ENCODE data around the gene SBNO2. TPM values are rescaled to one million over a fixed set of nuclear protein-coding genes. Genes with fewer than 3 reads are reported as not detected.

SBNO2 gene
- total RNA-seq, 1 donor from 2014 or later, result 3.3 TPM

DNA sequence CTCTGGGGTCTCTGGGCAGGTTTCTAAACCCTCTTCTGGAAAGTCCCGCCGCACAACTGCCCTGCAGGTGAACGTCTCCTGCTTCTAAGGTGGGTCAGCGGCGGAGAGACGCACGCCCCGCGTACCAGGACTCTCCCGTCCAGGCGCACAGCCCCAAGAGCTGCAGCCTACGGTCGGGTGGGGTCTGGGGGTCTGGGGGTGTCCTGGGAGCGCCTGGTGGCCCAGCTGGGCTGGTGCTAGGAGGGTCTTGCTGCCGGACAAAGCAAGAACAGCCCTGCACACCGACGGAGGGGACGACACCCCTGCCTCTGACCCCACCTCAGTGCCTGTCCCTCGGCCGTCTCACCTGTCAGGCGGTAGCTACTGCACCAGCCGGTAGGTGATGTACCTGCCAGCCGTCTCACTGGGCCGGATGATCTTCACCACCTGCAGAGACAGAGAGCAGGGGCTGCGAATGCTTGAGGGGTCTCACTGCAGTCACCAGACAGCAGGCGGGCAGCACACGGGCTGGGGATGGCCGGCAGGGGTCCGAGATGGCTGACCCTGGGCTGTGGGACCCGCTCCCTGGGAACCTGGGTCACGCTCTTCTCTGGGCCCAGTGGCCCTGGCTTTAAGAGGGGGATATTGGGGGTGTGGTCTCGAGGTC lies 84.8 kb downstream of the SBNO2 start:
- TF ChIP-seq, protein P1, sequence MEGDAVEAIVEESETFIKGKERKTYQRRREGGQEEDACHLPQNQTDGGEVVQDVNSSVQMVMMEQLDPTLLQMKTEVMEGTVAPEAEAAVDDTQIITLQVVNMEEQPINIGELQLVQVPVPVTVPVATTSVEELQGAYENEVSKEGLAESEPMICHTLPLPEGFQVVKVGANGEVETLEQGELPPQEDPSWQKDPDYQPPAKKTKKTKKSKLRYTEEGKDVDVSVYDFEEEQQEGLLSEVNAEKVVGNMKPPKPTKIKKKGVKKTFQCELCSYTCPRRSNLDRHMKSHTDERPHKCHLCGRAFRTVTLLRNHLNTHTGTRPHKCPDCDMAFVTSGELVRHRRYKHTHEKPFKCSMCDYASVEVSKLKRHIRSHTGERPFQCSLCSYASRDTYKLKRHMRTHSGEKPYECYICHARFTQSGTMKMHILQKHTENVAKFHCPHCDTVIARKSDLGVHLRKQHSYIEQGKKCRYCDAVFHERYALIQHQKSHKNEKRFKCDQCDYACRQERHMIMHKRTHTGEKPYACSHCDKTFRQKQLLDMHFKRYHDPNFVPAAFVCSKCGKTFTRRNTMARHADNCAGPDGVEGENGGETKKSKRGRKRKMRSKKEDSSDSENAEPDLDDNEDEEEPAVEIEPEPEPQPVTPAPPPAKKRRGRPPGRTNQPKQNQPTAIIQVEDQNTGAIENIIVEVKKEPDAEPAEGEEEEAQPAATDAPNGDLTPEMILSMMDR (IDR thresholded peaks at IDR 0.05), result no peak
- TF ChIP-seq EZH2 (IDR thresholded peaks at IDR 0.05) (no peak), EZH2phosphoT487 (IDR thresholded peaks at IDR 0.05) (no peak)
- peaks cover 9% of the 10 kb centered on the region for H3F3A ChIP-seq (ENCODE audit: low read depth)
- no peak overlapping the region for H3K4me2 ChIP-seq
- no peaks in the 10 kb centered on the region for H3K9me3 ChIP-seq (ENCODE audit: low read depth)
- H4K20me1 ChIP-seq (ENCODE audit: low read depth), result peaks cover 14% of the 10 kb centered on the region
- Mint-ChIP-seq H3K27ac (no peak overlapping the region), H3K4me3 (no peak overlapping the region), H3K36me3 (peaks cover 7% of the 10 kb centered on the region), H3K27me3 (ENCODE audit: insufficient read depth, low read depth) (peaks cover 2% of the 10 kb centered on the region), H3K4me1 (peaks cover 7% of the 10 kb centered on the region), H3K9me3 (no peaks in the 10 kb centered on the region)
- H3K36me3 ChIP-seq, result no peaks in the 10 kb centered on the region
- H3K27ac ChIP-seq, result no peak overlapping the region
- DNase-seq (ENCODE audit: low spot score), result no peak
- H3K27me3 ChIP-seq, result no peaks in the 10 kb centered on the region
- H3K4me1 ChIP-seq, result peaks cover 3% of the 10 kb centered on the region
- no peak overlapping the region for H2AFZ ChIP-seq (replicated peaks)
- H3K79me2 ChIP-seq (ENCODE audit: low read depth), result peaks cover 17% of the 10 kb centered on the region
- no peak overlapping the region for H3K9ac ChIP-seq
- H3K4me3 ChIP-seq, result no peak overlapping the region

DNA sequence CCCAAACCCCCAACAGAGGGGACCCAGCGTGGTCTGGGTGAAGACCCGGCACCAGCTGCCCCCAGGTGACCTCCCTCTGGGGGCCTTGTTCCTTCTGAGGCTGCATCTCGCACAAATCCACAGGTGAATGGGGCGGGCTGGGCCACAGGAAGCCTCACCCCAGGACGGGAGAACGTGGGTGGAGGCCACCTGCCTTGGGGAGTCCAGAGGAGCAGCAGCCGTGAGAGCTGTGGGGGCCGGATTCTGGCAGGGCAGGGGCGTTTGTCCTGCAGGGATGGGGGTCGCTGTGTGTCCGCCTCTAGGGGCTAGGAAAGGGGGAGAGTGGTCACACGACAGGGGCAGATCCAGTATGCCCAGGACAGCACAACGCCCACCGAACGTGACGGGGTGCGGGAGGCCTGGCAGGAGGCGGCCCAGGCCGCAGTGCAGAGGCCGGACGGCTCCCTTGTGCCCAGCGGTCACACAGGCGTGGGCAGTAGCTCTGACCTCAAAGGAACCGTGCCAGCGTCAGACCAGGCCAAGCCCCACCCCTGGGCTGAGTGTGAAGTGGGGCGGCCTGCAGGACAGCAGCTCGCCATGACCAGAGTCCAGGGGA lies 85.6 kb downstream of the SBNO2 start:
- no peaks in the 10 kb centered on the region for H3K27me3 ChIP-seq
- H4K20me1 ChIP-seq (ENCODE audit: low read depth), result peaks cover 9% of the 10 kb centered on the region
- Mint-ChIP-seq H3K4me1 (peaks cover 3% of the 10 kb centered on the region), H3K4me3 (no peak overlapping the region), H3K36me3 (peaks cover 7% of the 10 kb centered on the region), H3K27ac (no peak overlapping the region), H3K9me3 (no peaks in the 10 kb centered on the region), H3K27me3 (ENCODE audit: insufficient read depth, low read depth) (peaks cover 2% of the 10 kb centered on the region)
- no peak overlapping the region for H3K9ac ChIP-seq
- H3K27ac ChIP-seq, result no peak overlapping the region
- H3K79me2 ChIP-seq (ENCODE audit: low read depth), result peaks cover 9% of the 10 kb centered on the region
- H3K36me3 ChIP-seq, result no peaks in the 10 kb centered on the region
- H2AFZ ChIP-seq (replicated peaks), result no peak overlapping the region
- no peak overlapping the region for H3K4me2 ChIP-seq
- TF ChIP-seq, protein P1 (IDR thresholded peaks at IDR 0.05), result no peak
- no peak for TF ChIP-seq EZH2 (IDR thresholded peaks at IDR 0.05)
- TF ChIP-seq EZH2phosphoT487 (IDR thresholded peaks at IDR 0.05), result no peak
- no peaks in the 10 kb centered on the region for H3K4me1 ChIP-seq
- peaks cover 9% of the 10 kb centered on the region for H3F3A ChIP-seq (ENCODE audit: low read depth)
- H3K4me3 ChIP-seq, result no peak overlapping the region
- no peaks in the 10 kb centered on the region for H3K9me3 ChIP-seq (ENCODE audit: low read depth)
- no peak for DNase-seq (ENCODE audit: low spot score)

GRCh38 chr19:1087813-1088415 lies 86.2 kb downstream of the SBNO2 start:
- Histone ChIP-seq H4K20me1 (ENCODE audit: low read depth) (peaks cover 9% of the 10 kb centered on the region), H3K79me2 (ENCODE audit: low read depth) (peaks cover 3% of the 10 kb centered on the region), H3K9ac (no peak overlapping the region), H3K4me1 (peaks cover 2% of the 10 kb centered on the region), H2AFZ (replicated peaks) (no peak overlapping the region), H3K27me3 (no peaks in the 10 kb centered on the region), H3K4me3 (no peak overlapping the region), H3K36me3 (no peaks in the 10 kb centered on the region), H3K9me3 (ENCODE audit: low read depth) (no peaks in the 10 kb centered on the region), H3K4me2 (no peak overlapping the region), H3K27ac (no peak overlapping the region), H3F3A (ENCODE audit: low read depth) (peaks cover 9% of the 10 kb centered on the region)
- no peak for TF ChIP-seq EZH2 (IDR thresholded peaks at IDR 0.05)
- Mint-ChIP-seq H3K9me3 (no peaks in the 10 kb centered on the region), H3K36me3 (peaks cover 7% of the 10 kb centered on the region), H3K4me3 (no peak overlapping the region), H3K27me3 (ENCODE audit: insufficient read depth, low read depth) (peaks cover 2% of the 10 kb centered on the region), H3K27ac (no peak overlapping the region), H3K4me1 (no peaks in the 10 kb centered on the region)
- DNase-seq (ENCODE audit: low spot score), result no peak

DNA sequence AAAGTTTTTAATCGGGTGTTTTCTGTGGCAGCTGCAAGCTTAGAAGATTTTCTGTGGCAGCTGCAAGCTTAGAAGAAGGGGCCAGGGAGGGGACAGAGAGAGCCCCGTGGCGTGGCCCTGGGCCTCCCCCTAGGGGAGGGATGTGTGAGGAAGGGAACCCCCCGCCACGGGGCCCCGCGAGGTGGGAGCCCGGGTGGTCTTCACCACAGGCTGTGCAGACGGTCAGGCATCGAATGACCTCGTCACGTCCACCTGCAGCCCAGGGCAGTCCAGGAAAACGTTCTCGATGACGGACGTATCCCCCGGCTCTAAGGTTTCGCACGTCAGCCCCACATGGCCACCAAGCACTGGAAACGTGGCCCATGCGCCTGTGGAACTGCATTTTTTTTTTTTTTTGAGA lies 87.5 kb downstream of the SBNO2 start:
- Histone ChIP-seq H3K9me3 (ENCODE audit: low read depth) (no peaks in the 10 kb centered on the region), H3K79me2 (ENCODE audit: low read depth) (no peaks in the 10 kb centered on the region), H3K27ac (no peak overlapping the region), H3F3A (ENCODE audit: low read depth) (peaks cover 12% of the 10 kb centered on the region), H3K27me3 (no peaks in the 10 kb centered on the region), H3K9ac (no peak overlapping the region), H2AFZ (replicated peaks) (no peak overlapping the region), H3K4me1 (peaks cover 7% of the 10 kb centered on the region), H3K4me2 (no peak overlapping the region), H4K20me1 (ENCODE audit: low read depth) (peaks cover 14% of the 10 kb centered on the region), H3K36me3 (no peaks in the 10 kb centered on the region), H3K4me3 (no peak overlapping the region)
- Mint-ChIP-seq H3K9me3 (no peaks in the 10 kb centered on the region), H3K4me3 (no peak overlapping the region), H3K27ac (no peak overlapping the region), H3K4me1 (peaks cover 2% of the 10 kb centered on the region), H3K36me3 (peaks cover 7% of the 10 kb centered on the region), H3K27me3 (ENCODE audit: insufficient read depth, low read depth) (peaks cover 2% of the 10 kb centered on the region)
- DNase-seq (ENCODE audit: low spot score), result no peak
- TF ChIP-seq, protein P1 (IDR thresholded peaks at IDR 0.05), result no peak
- no peak for TF ChIP-seq EZH2 (IDR thresholded peaks at IDR 0.05)
- TF ChIP-seq EZH2phosphoT487 (IDR thresholded peaks at IDR 0.05), result no peak

All from neural progenitor cell (in vitro differentiated cells).